RKO (cell line): ENCODE results near the gene STAM.

Source experiments
- DNase-seq: peaks from one replicate; pipeline ENCODE4 v3.0.0-alpha.2; 2016; ENCODE audit warnings: low spot score

STAM gene

GRCh38 chr10:17648243-17649035 lies 4.5 kb downstream of the STAM start:
- DNase-seq: no peak

GRCh38 chr10:17649052-17649451 lies 5.1 kb downstream of the STAM start:
- DNase-seq: no peak

GRCh38 chr10:17649836-17650235 lies 5.9 kb downstream of the STAM start:
- peak; percentile 38 for DNase-seq

GRCh38 chr10:17650416-17650815 lies 6.5 kb downstream of the STAM start:
- DNase-seq: no peak

- DNase-seq: no peak
Observed at GRCh38 chr10:17651896-17652295, 7.9 kb downstream of the STAM start.

GRCh38 chr10:17652585-17652984 lies 8.6 kb downstream of the STAM start:
- no peak for DNase-seq

GRCh38 chr10:17655009-17655408 lies 11.1 kb downstream of the STAM start:
- DNase-seq: no peak

GRCh38 chr10:17655567-17656146 lies 11.7 kb downstream of the STAM start:
- no peak for DNase-seq

GRCh38 chr10:17657103-17657500 lies 13.2 kb downstream of the STAM start:
- DNase-seq: no peak

- no peak for DNase-seq
Observed at GRCh38 chr10:17659365-17659764, 15.4 kb downstream of the STAM start.

- no peak for DNase-seq
Observed at GRCh38 chr10:17660921-17661320, 17.0 kb downstream of the STAM start.

- DNase-seq: no peak
Observed at GRCh38 chr10:17661510-17661909, 17.6 kb downstream of the STAM start.

- no peak for DNase-seq
Observed at GRCh38 chr10:17662193-17663138, 18.5 kb downstream of the STAM start.

- DNase-seq: no peak
Observed at GRCh38 chr10:17663450-17663849, 19.5 kb downstream of the STAM start.

GRCh38 chr10:17665747-17666146 lies 21.8 kb downstream of the STAM start:
- peak; percentile 92 for DNase-seq

GRCh38 chr10:17668435-17669184 lies 24.7 kb downstream of the STAM start:
- no peak for DNase-seq

GRCh38 chr10:17669185-17669872 lies 25.4 kb downstream of the STAM start:
- no peak for DNase-seq

- DNase-seq: no peak
Observed at GRCh38 chr10:17671307-17671706, 27.4 kb downstream of the STAM start.

- peak; percentile 94 for DNase-seq
Observed at GRCh38 chr10:17673471-17674061, 29.6 kb downstream of the STAM start.

GRCh38 chr10:17674566-17674965 lies 30.6 kb downstream of the STAM start:
- no peak for DNase-seq

- DNase-seq: no peak
Observed at GRCh38 chr10:17675638-17676037, 31.7 kb downstream of the STAM start.
